ENCODE results near the gene OR2M2.

OR2M2 gene, protein sequence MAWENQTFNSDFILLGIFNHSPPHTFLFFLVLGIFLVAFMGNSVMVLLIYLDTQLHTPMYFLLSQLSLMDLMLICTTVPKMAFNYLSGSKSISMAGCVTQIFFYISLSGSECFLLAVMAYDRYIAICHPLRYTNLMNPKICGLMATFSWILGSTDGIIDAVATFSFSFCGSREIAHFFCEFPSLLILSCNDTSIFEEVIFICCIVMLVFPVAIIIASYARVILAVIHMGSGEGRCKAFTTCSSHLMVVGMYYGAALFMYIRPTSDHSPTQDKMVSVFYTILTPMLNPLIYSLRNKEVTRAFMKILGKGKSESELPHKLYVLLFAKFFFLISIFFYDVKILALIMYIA

DNA sequence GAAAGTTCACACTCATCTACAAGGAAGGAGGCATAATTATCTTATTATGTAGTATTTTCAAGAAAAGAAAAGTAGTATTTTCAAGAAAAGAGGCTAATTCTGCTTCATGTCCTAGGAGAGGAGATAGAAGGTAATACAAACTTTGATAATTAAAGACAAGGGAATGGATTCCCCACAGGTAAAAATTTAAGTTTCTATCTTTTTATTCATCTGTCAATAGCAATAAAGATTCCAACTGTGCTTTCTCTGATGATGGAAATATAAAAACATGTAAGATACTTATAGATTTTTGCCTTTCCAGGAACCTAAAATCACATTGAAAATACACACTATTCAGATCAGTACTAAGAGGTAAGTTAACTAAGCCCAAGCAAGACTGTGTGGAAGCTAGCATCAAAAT is at the start of gene OR2M2:
OR2M2 (plus strand) TSS at position 301 of the 400 bp plus-strand sequence. CDS start 5,165 bp downstream, outside the sequence.
- Mint-ChIP-seq H3K4me3 (no peak within 1 kb of the TSS), H3K9me3 (peaks cover 26% of the 10 kb centered on the region), H3K4me1 (no peaks in the 10 kb centered on the region), H3K27ac (no peak within 1 kb of the TSS), H3K27me3 (ENCODE audit: low read depth) (no peaks in the 10 kb centered on the region), H3K36me3 (ENCODE audit: low read depth) (no peaks in the 10 kb centered on the region)
- TF ChIP-seq, protein P1, sequence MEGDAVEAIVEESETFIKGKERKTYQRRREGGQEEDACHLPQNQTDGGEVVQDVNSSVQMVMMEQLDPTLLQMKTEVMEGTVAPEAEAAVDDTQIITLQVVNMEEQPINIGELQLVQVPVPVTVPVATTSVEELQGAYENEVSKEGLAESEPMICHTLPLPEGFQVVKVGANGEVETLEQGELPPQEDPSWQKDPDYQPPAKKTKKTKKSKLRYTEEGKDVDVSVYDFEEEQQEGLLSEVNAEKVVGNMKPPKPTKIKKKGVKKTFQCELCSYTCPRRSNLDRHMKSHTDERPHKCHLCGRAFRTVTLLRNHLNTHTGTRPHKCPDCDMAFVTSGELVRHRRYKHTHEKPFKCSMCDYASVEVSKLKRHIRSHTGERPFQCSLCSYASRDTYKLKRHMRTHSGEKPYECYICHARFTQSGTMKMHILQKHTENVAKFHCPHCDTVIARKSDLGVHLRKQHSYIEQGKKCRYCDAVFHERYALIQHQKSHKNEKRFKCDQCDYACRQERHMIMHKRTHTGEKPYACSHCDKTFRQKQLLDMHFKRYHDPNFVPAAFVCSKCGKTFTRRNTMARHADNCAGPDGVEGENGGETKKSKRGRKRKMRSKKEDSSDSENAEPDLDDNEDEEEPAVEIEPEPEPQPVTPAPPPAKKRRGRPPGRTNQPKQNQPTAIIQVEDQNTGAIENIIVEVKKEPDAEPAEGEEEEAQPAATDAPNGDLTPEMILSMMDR (IDR thresholded peaks at IDR 0.05; ENCODE audit: unreplicated experiment in 3 of 3): no peak

DNA sequence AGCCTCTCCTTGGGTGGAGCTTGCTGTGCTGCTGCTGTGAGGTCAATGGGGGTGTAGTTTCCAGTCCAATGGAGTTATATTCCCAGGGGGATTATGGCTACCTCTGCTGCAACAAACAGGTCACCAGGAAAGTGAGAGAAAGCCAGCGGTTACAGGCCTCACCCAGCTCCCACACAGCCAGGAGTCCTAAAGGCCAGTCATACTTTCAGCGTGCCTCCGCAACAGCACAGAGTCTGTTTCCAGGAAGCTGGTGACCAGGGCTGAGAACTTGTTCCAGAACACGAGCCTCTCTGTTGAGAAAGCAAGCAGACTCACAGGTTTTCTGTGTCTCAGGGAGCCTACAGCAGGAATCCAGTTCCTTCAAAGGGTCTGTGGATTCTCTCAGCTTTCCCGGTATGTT is 47.0 kb upstream of the OR2M2 start:
- TF ChIP-seq, protein P1 (IDR thresholded peaks at IDR 0.05; ENCODE audit: unreplicated experiment in 3 of 3): no peak
- Mint-ChIP-seq H3K4me3 (no peak overlapping the region), H3K27me3 (ENCODE audit: low read depth) (no peaks in the 10 kb centered on the region), H3K4me1 (no peaks in the 10 kb centered on the region), H3K27ac (no peak overlapping the region), H3K36me3 (ENCODE audit: low read depth) (peaks cover under 1% of the 10 kb centered on the region), H3K9me3 (peaks cover 71% of the 10 kb centered on the region)

DNA sequence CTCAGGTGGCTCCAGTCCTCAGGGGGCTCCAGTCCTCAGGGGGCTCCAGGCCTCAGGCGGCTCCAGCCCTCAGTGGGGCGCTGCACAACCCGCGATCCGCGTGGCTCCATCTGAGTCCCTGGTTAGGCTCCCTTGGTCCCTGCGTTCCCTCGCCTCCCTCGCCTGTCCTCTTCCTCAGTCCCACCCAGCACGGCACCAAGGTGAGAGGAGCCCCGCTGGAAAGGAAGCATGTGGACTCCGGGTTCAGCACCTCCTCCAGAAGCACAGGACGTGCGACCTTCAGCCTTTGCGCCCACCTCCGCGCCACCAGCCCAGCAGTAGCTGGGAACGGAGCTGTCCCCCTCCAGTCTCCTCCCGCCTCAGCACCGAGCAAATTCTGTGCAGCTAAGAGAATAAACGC is 37.8 kb upstream of the OR2M2 start:
- Mint-ChIP-seq H3K36me3 (ENCODE audit: low read depth) (no peaks in the 10 kb centered on the region), H3K9me3 (peaks cover 42% of the 10 kb centered on the region), H3K27me3 (ENCODE audit: low read depth) (no peaks in the 10 kb centered on the region), H3K27ac (no peak overlapping the region), H3K4me3 (no peak overlapping the region), H3K4me1 (no peaks in the 10 kb centered on the region)
- TF ChIP-seq, protein P1 (IDR thresholded peaks at IDR 0.05; ENCODE audit: unreplicated experiment in 3 of 3): no peak

DNA sequence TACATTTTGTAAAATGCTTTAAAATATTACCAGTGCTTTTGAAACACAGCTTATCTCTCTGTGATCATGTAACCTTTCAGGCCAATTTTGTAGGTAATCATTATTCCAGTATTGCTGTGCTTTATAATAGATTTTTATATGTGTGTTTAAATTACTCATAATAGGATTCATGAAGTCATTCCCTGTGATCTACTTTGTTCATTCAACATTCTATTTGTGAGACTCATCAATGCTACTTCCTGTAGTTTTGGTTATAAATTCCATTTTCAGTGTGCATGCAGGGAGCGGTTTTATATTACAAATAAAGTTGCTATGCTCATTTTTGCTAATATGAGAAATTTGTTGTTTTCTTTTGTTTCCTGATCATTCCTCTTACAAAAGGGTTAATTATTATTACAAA is 33.8 kb upstream of the OR2M2 start:
- TF ChIP-seq, protein P1 (IDR thresholded peaks at IDR 0.05; ENCODE audit: unreplicated experiment in 3 of 3): no peak
- H3K27ac Mint-ChIP-seq: no peak overlapping the region
- H3K4me3 Mint-ChIP-seq: no peak overlapping the region
- peaks cover 36% of the 10 kb centered on the region for H3K9me3 Mint-ChIP-seq
- no peaks in the 10 kb centered on the region for H3K27me3 Mint-ChIP-seq (ENCODE audit: low read depth)
- no peaks in the 10 kb centered on the region for H3K36me3 Mint-ChIP-seq (ENCODE audit: low read depth)
- no peaks in the 10 kb centered on the region for H3K4me1 Mint-ChIP-seq

DNA sequence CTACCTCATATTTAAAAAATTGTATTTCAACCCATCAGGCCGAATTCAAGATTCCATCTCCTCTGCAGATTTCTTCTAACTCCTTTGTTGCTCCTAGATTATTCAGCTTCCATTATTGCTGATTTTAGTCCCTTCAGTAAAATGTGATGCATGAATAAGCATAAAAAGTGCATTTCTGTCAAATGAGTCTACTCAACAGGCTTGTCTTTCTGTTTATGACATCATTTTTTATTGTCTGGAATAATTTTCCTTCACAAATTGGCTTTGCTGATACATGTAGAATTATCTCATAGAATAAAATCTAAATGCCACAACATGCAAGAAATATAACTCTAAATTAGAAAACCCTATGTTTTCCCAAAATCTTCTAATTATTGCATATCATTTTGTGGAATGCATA is 31.3 kb upstream of the OR2M2 start:
- Mint-ChIP-seq H3K27ac (no peak overlapping the region), H3K36me3 (ENCODE audit: low read depth) (no peaks in the 10 kb centered on the region), H3K4me1 (no peaks in the 10 kb centered on the region), H3K9me3 (peaks cover 54% of the 10 kb centered on the region), H3K27me3 (ENCODE audit: low read depth) (no peaks in the 10 kb centered on the region), H3K4me3 (no peak overlapping the region)
- TF ChIP-seq, protein P1 (IDR thresholded peaks at IDR 0.05; ENCODE audit: unreplicated experiment in 3 of 3): no peak
